ENCODE data around the gene CR1L. TPM values are rescaled to one million over a fixed set of nuclear protein-coding genes. Genes with fewer than 3 reads are reported as not detected.
"Not testable (repeated sequence)": the region's sequence is repeated elsewhere in the genome, so short reads cannot be mapped to it uniquely, and the experiment has no call there.

The CR1L gene
- total and polyA plus RNA-seq, 9 of the 15 experiments (the other 6 are each of a cell fraction or from before 2014, with no cell fraction given): 10.1 to 74.8 (median 34.3) TPM

- CTCF ChIA-PET (ENCODE audit: low intra/inter-chr PET ratio); ATAC-seq; H3K79me2 ChIP-seq (ENCODE audit: control insufficient read depth, insufficient read depth, low read length); H3K4me3 ChIP-seq; in situ Hi-C loops (cut with MboI); H3K36me3 ChIP-seq (ENCODE audit: control insufficient read depth, insufficient read depth, low read length); H3K4me1 ChIP-seq (replicated peaks in 1 of 2; ENCODE audit: control insufficient read depth in 2 of 2, insufficient read depth in 2 of 2, low read length in 2 of 2); H3K9me1 ChIP-seq (ENCODE audit: control insufficient read depth, insufficient read depth, low read length); H3K27ac ChIP-seq (ENCODE audit: extremely low read depth, low read depth, low read length); H3K27me3 ChIP-seq (ENCODE audit: control insufficient read depth in 2 of 2, insufficient read depth in 2 of 2, low read length in 2 of 2); H3K9me3 ChIP-seq (replicated peaks; ENCODE audit: control insufficient read depth, insufficient read depth, low read depth, low read length); DNase-seq (ENCODE audit: extremely low read depth in 1 of 4, low spot score in 3 of 4); H2AFZ ChIP-seq (ENCODE audit: low read depth, low read length); H3K9ac ChIP-seq (ENCODE audit: insufficient read depth in 1 of 2, low read depth in 2 of 2, low read length in 2 of 2); BruUV-seq (replicated peaks); H4K20me1 ChIP-seq (replicated peaks; ENCODE audit: control insufficient read depth, insufficient read depth, low read length); H3K4me2 ChIP-seq (ENCODE audit: insufficient read depth, low read length); FAIRE-seq: not testable (repeated sequence)
- POLR2A ChIA-PET: interaction anchor here (0.7 kb wide), 1 partner anchor 111 kb away, joined by 4 read pairs; no protein-coding TSS in a partner anchor
- 45% methylated on average over 3 of the region's 3 CpGs for WGBS (ENCODE audit: insufficient coverage, low coverage, missing lambda C conversion rate)
- intact Hi-C loops (cut with micrococcal nuclease): loop anchor here (10.0 kb wide), 1 partner anchor 252 kb away; no protein-coding TSS in a partner anchor
These were observed 67.8 kb downstream of the CR1L start for GRCh38 chr1:207712701-207713100.

- H3K4me3 ChIP-seq: no peak overlapping the region
- peaks cover 10% of the 10 kb centered on the region for H3K36me3 ChIP-seq (ENCODE audit: control insufficient read depth, insufficient read depth, low read length)
- no peaks in the 10 kb centered on the region for H3K79me2 ChIP-seq (ENCODE audit: control insufficient read depth, insufficient read depth, low read length)
- CTCF ChIA-PET (ENCODE audit: low intra/inter-chr PET ratio): interaction anchor here (0.7 kb wide), 1 partner anchor 83 kb away, joined by 3 read pairs; no protein-coding TSS in a partner anchor
- H4K20me1 ChIP-seq (replicated peaks; ENCODE audit: control insufficient read depth, insufficient read depth, low read length): no peaks in the 10 kb centered on the region
- POLR2A ChIA-PET: no interaction called here
- DNase-seq (ENCODE audit: extremely low read depth in 1 of 4, low spot score in 3 of 4): peak in 1 of 4 experiments; percentile 42
- H3K27me3 ChIP-seq (ENCODE audit: control insufficient read depth in 2 of 2, insufficient read depth in 2 of 2, low read length in 2 of 2): no peaks in the 10 kb centered on the region
- H3K27ac ChIP-seq (ENCODE audit: extremely low read depth, low read depth, low read length): no peak overlapping the region
- ATAC-seq: peak; percentile 67
- H3K9ac ChIP-seq (ENCODE audit: insufficient read depth in 1 of 2, low read depth in 2 of 2, low read length in 2 of 2): no peak overlapping the region
- WGBS (ENCODE audit: insufficient coverage, low coverage, missing lambda C conversion rate): 75% methylated on average over 12 of the region's 12 CpGs
- TF ChIP-seq CTCF (IDR thresholded peaks at IDR 0.05 in 2 of 3, conservative IDR thresholded peaks at IDR 0.05 in 1 of 3; ENCODE audit: insufficient read depth in 2 of 3, low read depth in 1 of 3, low read length in 3 of 3): peak; percentile 21 to 24 (median 21); a peak in 3 of 6 replicates
- 0 out of 2 replicates have a peak, but pooled peaks have one; percentile 35 for TF ChIP-seq ZBTB43 (CRISPR knock-in tag; IDR thresholded peaks at IDR 0.05)
- TF ChIP-seq SMC3 (conservative IDR thresholded peaks at IDR 0.05; ENCODE audit: insufficient read depth, low read depth, low read length): 0 out of 2 replicates have a peak, but pooled peaks have one; percentile 16
- TF ChIP-seq RFX7 (CRISPR knock-in tag; IDR thresholded peaks at IDR 0.05): no peak
- peak; percentile 61 for TF ChIP-seq POLR2G (IDR thresholded peaks at IDR 0.05; ENCODE audit: low read depth, low read length)
- TF ChIP-seq RAD21 (CRISPR knock-in tag; conservative IDR thresholded peaks at IDR 0.05 in 1 of 2, IDR thresholded peaks at IDR 0.05 in 1 of 2): peak in 1 of 2 experiments; percentile 51; a peak in 2 of 4 replicates
- TF ChIP-seq L3MBTL2 (IDR thresholded peaks at IDR 0.05): no peak
- peak; percentile 62 for TF ChIP-seq ZBTB33 (CRISPR knock-in tag; IDR thresholded peaks at IDR 0.05)
- H3K9me1 ChIP-seq (ENCODE audit: control insufficient read depth, insufficient read depth, low read length): no peaks in the 10 kb centered on the region
- H3K4me2 ChIP-seq (ENCODE audit: insufficient read depth, low read length): no peak overlapping the region
- H3K9me3 ChIP-seq (replicated peaks; ENCODE audit: control insufficient read depth, insufficient read depth, low read depth, low read length): no peaks in the 10 kb centered on the region
- intact Hi-C loops (cut with micrococcal nuclease): loop anchor here (10.0 kb wide), 1 partner anchor 251 kb away; no protein-coding TSS in a partner anchor
- FAIRE-seq: no peak
- H3K4me1 ChIP-seq (replicated peaks in 1 of 2; ENCODE audit: control insufficient read depth in 2 of 2, insufficient read depth in 2 of 2, low read length in 2 of 2): 0 out of 5 replicates have a peak, but pooled peaks cover 0 to 4% of the 10 kb centered on the region in 2 experiments
- no TSS peak for BruUV-seq (replicated peaks)
- no peak overlapping the region for H2AFZ ChIP-seq (ENCODE audit: low read depth, low read length)
- in situ Hi-C loops (cut with MboI): no loop called here
These were observed 68.6 kb downstream of the CR1L start for GRCh38 chr1:207713529-207713928.

All from K562 (cell line).